ENCODE results near the gene CHCHD3.
"Not testable (repeated sequence)": the region's sequence is repeated elsewhere in the genome, so short reads cannot be mapped to it uniquely, and the experiment has no call there.

The CHCHD3 gene

GRCh38 chr7:132902294-132902693 is 179.6 kb downstream of the CHCHD3 start:
- not testable (repeated sequence) for DNase-seq (ENCODE audit: low spot score)

DNA sequence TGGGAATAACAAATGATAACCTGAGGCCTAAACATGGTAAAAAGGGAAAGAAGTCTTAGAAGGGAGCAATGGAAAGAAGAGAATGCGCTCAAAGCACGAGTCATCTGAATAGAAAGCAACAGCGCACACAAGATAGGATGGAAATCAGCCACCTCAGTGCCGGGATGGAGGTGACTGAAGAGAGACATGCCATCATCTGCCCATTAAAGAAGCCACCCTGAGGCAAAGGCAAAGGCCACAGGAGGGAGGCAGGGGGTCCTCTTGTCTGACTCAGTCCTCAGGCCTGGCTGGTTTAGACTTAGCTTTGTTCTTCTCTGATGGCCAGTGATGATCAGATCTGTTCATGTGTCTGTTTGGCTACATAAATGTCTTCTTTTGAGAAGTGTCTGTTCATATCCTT is 180.6 kb downstream of the CHCHD3 start:
- no peak for DNase-seq (ENCODE audit: low spot score)

DNA sequence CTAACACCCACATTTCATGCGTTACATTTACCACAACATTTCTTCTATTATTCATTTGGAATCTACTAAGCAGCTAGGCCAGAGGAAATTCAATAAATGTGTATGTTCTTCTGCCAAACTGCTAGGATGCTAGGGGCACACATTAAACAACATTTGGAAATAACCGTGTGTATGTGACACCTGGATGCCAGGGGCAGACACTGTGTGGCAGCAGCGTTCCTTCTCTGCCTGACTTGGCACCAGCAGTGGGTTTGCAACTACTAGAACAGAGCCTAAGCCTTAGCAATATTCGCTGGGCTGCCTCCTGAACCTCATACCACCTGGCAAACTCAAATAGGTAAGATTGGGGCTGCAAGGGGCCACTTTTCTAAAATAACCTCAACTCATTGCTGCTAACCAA is 182.1 kb downstream of the CHCHD3 start:
- DNase-seq (ENCODE audit: low spot score): no peak

GRCh38 chr7:132898641-132899175 is 183.2 kb downstream of the CHCHD3 start:
- not testable (repeated sequence) for DNase-seq (ENCODE audit: low spot score)

- DNase-seq (ENCODE audit: low spot score): no peak
Measured at GRCh38 chr7:132897093-132897687, 184.7 kb downstream of the CHCHD3 start.

DNA sequence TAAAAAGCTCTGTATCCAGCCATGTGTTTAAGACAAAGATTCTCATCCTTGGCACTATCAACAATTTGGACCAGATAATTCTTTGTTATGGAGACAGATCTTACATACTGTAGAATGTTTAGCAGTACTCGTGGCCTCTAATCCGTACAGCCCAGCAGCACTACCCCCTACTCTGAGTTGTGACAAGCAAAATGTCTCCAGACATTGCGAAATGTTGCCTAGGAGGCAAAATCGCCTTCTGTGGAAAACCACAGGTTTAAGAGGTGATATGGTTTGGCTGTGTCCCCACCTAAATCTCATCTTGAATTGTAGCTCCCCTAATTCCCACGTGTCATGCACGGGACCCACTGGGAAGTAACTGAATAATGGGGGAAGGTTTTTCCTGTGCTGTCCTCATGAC is 186.7 kb downstream of the CHCHD3 start:
- no peak for DNase-seq (ENCODE audit: low spot score)

DNA sequence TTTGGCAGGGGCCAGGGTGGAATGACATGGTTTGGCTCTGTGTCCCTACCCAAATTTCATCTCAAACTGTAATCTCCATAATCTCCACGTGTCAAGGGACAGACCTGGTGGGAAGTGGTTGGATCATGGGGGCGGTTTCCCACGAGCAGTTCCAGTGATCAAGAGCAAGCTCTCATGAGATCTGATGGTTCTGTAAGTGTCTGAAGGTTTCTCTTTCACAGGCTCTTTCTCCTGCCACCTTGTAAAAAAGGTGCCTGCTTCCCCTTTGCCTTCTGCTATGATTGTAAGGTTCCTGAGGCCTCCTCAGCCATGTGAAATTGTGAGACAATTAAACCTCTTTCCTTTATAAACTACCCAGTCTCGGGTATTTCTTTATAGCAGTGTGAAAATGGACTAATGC is 188.3 kb downstream of the CHCHD3 start:
- no peak for DNase-seq (ENCODE audit: low spot score)

DNA sequence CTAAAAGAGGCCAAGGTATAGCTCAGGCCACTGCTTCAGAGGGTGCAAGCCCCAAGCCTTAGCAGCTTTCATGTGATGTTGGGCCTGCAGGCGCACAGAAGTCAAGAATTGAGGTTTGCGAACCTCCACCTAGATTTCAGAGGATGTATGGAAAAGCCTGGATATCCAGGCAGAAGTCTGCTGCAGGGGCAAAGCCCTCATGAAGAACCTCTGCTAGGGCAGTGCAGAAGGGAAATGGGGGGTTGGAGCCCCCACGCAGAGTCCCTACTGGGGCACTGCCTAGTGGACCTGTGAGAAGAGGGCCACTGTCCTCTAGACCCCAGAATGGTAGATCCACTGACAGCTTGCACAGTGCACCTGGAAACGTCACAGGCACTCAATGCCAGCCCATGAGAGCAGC is 189.1 kb downstream of the CHCHD3 start:
- DNase-seq (ENCODE audit: low spot score): not testable (repeated sequence)

GRCh38 chr7:132891554-132891953 is 190.3 kb downstream of the CHCHD3 start:
- no peak for DNase-seq (ENCODE audit: low spot score)

DNA sequence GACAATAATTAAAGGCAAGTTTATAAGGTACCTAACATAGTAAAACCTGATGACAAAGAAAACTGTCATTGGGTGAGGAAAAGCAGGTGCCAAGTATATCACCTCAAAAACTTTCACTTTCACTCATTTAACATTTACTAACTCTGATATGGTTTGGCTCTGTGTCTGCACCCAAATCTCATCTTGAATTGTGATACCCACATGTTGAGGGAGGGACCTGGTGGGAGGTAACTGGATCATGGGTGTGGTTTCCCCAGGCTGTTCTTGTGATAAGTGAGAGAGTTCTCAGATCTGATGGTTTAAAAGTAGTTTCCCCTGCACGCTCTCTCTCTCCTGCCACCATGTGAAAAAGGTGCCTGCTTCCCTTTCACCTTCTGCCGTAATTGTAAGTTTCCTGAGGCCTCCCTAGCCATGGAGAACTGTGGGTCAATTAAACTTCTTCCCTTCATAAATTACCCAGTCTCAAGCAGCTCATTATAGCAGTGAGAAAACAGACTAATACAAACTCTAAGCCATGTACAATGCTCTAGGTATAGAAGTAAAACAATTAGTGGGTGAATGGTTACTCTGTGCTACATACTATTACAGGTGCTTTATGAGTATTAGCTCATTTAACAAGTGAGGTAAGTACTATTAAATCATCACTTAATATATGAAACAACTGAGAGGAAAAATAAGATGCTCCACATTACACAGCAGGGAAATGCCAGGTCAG is 199.0 kb downstream of the CHCHD3 start:
- DNase-seq (ENCODE audit: low spot score): no peak

DNA sequence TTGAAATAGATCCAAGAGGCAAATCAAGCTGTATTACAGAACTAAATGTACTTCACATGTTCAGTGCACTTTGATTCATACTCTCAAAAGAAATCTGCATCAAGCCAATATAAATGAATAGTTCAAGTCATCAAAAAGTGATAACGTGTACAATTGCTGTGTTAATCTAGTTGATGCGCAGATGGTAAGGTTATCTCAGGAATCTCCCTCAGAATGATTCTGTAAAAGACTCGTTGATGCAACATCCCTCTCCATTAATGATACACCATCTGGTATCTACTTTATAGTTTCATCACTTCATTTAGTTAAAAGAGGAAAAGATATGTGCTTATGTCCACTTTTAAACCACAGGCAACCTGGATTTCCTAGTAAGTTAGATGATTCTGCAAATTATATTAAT is 200.6 kb downstream of the CHCHD3 start:
- DNase-seq (ENCODE audit: low spot score): no peak

- DNase-seq (ENCODE audit: low spot score): no peak
Measured at GRCh38 chr7:132879579-132879978, 202.3 kb downstream of the CHCHD3 start.

GRCh38 chr7:132878204-132878919 is 203.5 kb downstream of the CHCHD3 start:
- no peak for DNase-seq (ENCODE audit: low spot score)

GRCh38 chr7:132877573-132877972 is 204.3 kb downstream of the CHCHD3 start:
- no peak for DNase-seq (ENCODE audit: low spot score)

GRCh38 chr7:132876576-132876975 is 205.3 kb downstream of the CHCHD3 start:
- no peak for DNase-seq (ENCODE audit: low spot score)

- DNase-seq (ENCODE audit: low spot score): no peak
Measured at GRCh38 chr7:132872034-132872433, 209.9 kb downstream of the CHCHD3 start.

DNA sequence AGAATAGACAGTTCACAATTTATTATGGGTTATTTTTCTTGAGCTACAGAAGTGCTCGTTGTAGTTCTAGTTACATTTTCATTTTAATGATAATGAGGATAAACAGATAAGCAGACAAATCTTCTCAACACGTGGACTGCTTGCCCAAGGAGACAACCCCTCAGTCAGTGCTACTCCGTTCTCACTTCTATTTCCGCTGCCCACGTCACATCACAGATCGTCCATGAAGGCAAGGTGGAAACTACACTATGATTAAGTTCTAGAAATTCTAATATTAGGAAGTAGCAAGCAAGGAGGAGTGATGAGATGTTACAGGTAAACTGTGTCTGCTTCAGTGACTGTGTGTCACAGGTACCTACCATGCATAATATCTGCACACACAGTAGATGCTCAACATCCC is 210.5 kb downstream of the CHCHD3 start:
- no peak for DNase-seq (ENCODE audit: low spot score)

DNA sequence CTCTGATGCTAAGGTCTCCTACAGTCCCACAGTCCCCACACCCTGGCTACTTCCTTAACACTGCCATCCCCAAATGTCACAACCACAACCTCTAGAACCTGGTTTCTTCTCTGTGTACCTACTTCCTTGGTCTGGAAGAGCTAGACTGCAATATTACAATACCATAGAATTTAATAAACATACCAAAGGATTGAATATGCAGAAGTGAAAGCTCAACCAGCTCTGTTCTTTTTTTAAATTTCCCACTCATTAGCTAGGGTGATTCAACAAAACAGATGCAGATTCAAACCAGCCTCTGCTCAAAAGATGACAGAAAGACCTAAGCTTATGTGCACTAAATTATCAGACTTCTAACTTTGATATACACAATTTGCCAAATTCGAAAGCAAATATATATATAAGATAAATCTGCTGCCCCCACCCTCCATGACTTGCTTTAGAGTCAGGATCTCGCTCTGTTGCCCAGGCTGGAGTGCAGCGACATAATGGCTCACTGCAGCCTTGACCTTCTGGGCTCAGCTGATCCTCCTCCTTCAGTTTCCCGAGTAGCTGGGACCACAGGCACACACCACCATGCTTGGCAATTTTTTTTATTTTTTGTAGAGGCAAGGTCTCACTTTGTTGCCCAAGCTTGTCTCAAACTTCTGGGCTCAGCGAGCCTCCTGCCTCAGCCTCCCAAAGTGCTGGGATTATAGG is 212.6 kb downstream of the CHCHD3 start:
- no peak for DNase-seq (ENCODE audit: low spot score)

DNA sequence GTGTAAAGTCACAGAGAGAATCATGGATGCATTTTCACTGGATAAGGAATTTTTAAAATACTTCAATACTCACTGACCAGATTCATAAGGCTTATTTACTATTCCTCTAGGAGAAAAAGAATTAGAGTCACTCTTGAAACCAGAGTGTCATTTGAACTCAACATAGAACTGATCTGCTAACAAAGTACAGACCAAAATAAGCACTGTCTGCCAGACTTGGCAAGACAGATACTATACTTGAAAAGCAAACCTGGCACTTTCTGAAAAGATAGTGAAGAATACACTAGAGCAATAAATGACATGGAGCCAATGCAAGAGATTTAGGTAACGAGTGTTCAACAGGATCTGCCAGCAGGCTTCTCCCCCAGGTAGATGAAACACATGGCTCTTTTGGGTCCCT is 215.3 kb downstream of the CHCHD3 start:
- no peak for DNase-seq (ENCODE audit: low spot score)

GRCh38 chr7:132866144-132866531 is 215.8 kb downstream of the CHCHD3 start:
- no peak for DNase-seq (ENCODE audit: low spot score)

DNA sequence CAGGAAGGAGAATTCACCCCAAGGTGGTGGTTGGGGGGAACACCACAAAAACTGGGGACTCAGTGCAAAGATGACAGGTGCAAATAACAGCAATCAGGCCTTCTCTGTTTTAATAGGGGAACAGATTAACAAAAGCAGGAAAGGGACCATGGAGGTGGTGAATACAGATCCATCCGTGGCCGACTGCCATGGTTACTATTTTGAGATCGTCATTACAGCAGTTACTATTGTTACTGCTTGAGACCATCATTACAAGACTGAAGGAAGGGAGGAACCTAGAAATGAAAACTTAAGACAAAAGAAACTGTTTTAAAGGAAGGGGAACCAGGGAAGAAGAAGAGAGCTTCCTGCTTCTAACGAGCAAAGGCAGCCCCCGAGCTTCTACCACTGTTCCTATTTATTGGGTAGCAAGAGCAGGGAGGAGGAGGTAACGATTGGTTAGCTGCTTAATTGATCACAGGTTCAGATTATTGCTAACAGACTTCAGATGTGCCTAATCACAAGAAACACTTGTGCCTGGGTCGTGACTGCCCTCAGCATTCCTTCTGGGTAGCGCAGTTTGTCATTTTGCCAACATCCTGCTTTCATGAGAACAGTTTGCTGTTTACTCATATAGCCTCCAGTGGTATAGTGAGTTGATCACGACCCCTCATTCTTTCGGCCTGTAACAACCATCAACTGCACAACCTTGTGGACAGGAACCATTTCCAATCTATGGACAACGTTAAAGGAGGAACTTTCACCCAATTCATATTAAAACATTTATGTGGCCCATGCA is 216.3 kb downstream of the CHCHD3 start:
- DNase-seq (ENCODE audit: low spot score): no peak
